ENCODE measurements around the gene PAK5. TPM values are rescaled to one million over a fixed set of nuclear protein-coding genes. Genes with fewer than 3 reads are reported as not detected.

The PAK5 gene
- total and polyA plus RNA-seq, 2 of the 13 experiments (the other 11 are each of a cell fraction or from before 2014, with no cell fraction given), result not detected

- CTCF ChIA-PET (ENCODE audit: low intra/inter-chr PET ratio, low total read pairs), result no interaction called here
- TF ChIP-seq ZNF282 (IDR thresholded peaks at IDR 0.05; ENCODE audit: partially characterized antibody) (no peak), ZZZ3 (CRISPR knock-in tag; IDR thresholded peaks at IDR 0.05; ENCODE audit: borderline replicate concordance) (no peak), CHCHD3 (CRISPR knock-in tag; IDR thresholded peaks at IDR 0.05) (no peak), ZNF614 (CRISPR knock-in tag; IDR thresholded peaks at IDR 0.05; ENCODE audit: borderline replicate concordance) (no peak), ZNF790 (CRISPR knock-in tag; IDR thresholded peaks at IDR 0.05; ENCODE audit: borderline replicate concordance) (no peak), RNF2 (conservative IDR thresholded peaks at IDR 0.05; ENCODE audit: low read depth) (no peak), ZNF207 (IDR thresholded peaks at IDR 0.05; ENCODE audit: borderline replicate concordance) (no peak), ZNF512B (CRISPR knock-in tag; IDR thresholded peaks at IDR 0.05; ENCODE audit: borderline replicate concordance) (no peak), ZNF296 (CRISPR knock-in tag; conservative IDR thresholded peaks at IDR 0.05) (no peak), NFKBIZ (CRISPR knock-in tag; IDR thresholded peaks at IDR 0.05) (no peak), IKZF5 (CRISPR knock-in tag; IDR thresholded peaks at IDR 0.05) (no peak), ZNF557 (CRISPR knock-in tag; IDR thresholded peaks at IDR 0.05) (no peak), PRMT3 (CRISPR knock-in tag; IDR thresholded peaks at IDR 0.05; ENCODE audit: borderline replicate concordance, low read depth) (no peak), FOXK1 (CRISPR knock-in tag; IDR thresholded peaks at IDR 0.05; ENCODE audit: borderline replicate concordance, low read depth) (no peak), RFXAP (CRISPR knock-in tag; IDR thresholded peaks at IDR 0.05; ENCODE audit: borderline replicate concordance) (no peak), REPIN1 (CRISPR knock-in tag; IDR thresholded peaks at IDR 0.05; ENCODE audit: borderline replicate concordance, low read depth) (no peak)
- Histone ChIP-seq H3K27me3 (ENCODE audit: control insufficient read depth in 1 of 2, insufficient read depth in 2 of 2, low read length in 2 of 2) (no peaks in the 10 kb centered on the region), H3K9me3 (ENCODE audit: low read length) (no peaks in the 10 kb centered on the region), H4K20me1 (ENCODE audit: insufficient read depth, low read length) (no peaks in the 10 kb centered on the region), H3K4me3 (replicated peaks in 1 of 3; ENCODE audit: insufficient read depth in 1 of 3, low read depth in 2 of 3, low read length in 3 of 3) (no peak overlapping the region), H3K4me1 (ENCODE audit: insufficient read depth, low read length) (no peaks in the 10 kb centered on the region), H2AFZ (ENCODE audit: low read length) (no peak overlapping the region), H3K79me2 (ENCODE audit: insufficient read depth, low read length) (no peaks in the 10 kb centered on the region), H3K4me2 (ENCODE audit: low read depth, low read length) (no peak overlapping the region), H3K36me3 (replicated peaks in 1 of 2; ENCODE audit: control insufficient read depth in 1 of 2, insufficient read depth in 2 of 2, low read length in 2 of 2) (no peaks in the 10 kb centered on the region), H3K27ac (ENCODE audit: extremely low read length, insufficient read depth, low read length) (no peak overlapping the region), H3K9ac (ENCODE audit: insufficient read depth, low read depth, low read length) (no peak overlapping the region)
- ATAC-seq (no peak), DNase-seq (ENCODE audit: low spot score) (no peak), FAIRE-seq (no peak)
- in situ Hi-C loops (cut with HindIII; ENCODE audit: extremely low pct_ligation_motif_present, low pct_unique_long_range_greater_than_20kb) (no loop called here), intact Hi-C loops (cut with micrococcal nuclease; ENCODE audit: unreplicated experiment) (loop anchor here (5.0 kb wide), 1 partner anchor 1977 kb away; no protein-coding TSS in a partner anchor)
- WGBS (ENCODE audit: low lambda C conversion rate), result 23% methylated on average over 3 of the region's 3 CpGs
- POLR2A ChIA-PET, result no interaction called here
- no TSS peak for BruUV-seq (replicated peaks)
Measured at GRCh38 chr20:9574776-9575175, 264.1 kb downstream of the PAK5 start.
